DND-41 (cell line): ENCODE data around the gene C17orf50.
A peak's percentile ranks its signal among the peaks of the same experiment; 100 is the strongest.

Experiments used
- ATAC-seq: fragments of 200-7000 bp; cut with Tn5 transposase; 3 replicates; pipeline ENCODE4 v1.9.1; 2021; ENCODE audit warnings: low read depth; ENCODE audit not compliant: insufficient read depth
- DNase-seq: peaks from one replicate; pipeline ENCODE4 v3.0.0-alpha.2; 2020
- H2AFZ ChIP-seq: 2 replicates; pipeline ENCODE4 v1.6.0; 2012; ENCODE audit warnings: low read depth, low read length
- H3K27ac ChIP-seq: 2 replicates; pipeline ENCODE4 v1.5.1; 2012; ENCODE audit warnings: low read length, inconsistent platforms
- H3K27me3 ChIP-seq: fragments of 200-600 bp; sonication (generic); 2 replicates; pipeline ENCODE4 v1.6.0; 2012; ENCODE audit warnings: low read length, mild to moderate bottlenecking, inconsistent platforms; ENCODE audit not compliant: insufficient read depth, poor library complexity
- H3K36me3 ChIP-seq: 2 replicates; pipeline ENCODE4 v1.5.1; 2012; ENCODE audit warnings: low read length, inconsistent platforms; ENCODE audit not compliant: insufficient read depth
- H3K4me1 ChIP-seq: 2 replicates; pipeline ENCODE4 v1.5.1; 2012; ENCODE audit warnings: mild to moderate bottlenecking, low read length; ENCODE audit not compliant: insufficient read depth
- H3K4me2 ChIP-seq: 2 replicates; pipeline ENCODE4 v1.6.0; 2012; ENCODE audit warnings: mild to moderate bottlenecking, moderate library complexity, low read length, inconsistent platforms; ENCODE audit not compliant: insufficient read depth
- H3K4me3 ChIP-seq, 2 experiments: fragments of 200-600 bp in 1 of 2; shearing (Covaris generic) in 1 of 2; 2 replicates each; pipeline ENCODE4 v1.5.1; 2012 to 2016; ENCODE audit warnings: inconsistent platforms in 2 of 2, low read length in 2 of 2, mild to moderate bottlenecking in 2 of 2, low read depth in 1 of 2, moderate library complexity in 1 of 2
- H3K79me2 ChIP-seq: 2 replicates; pipeline ENCODE4 v1.6.0; 2012; ENCODE audit warnings: low read length, inconsistent platforms; ENCODE audit not compliant: insufficient read depth
- H3K9ac ChIP-seq: 2 replicates; pipeline ENCODE4 v1.6.0; 2012; ENCODE audit warnings: low read depth, mild to moderate bottlenecking, inconsistent platforms, low read length, moderate library complexity
- H3K9me3 ChIP-seq: 2 replicates; pipeline ENCODE4 v1.5.1; 2012; ENCODE audit warnings: low read length, moderate library complexity, mild to moderate bottlenecking, inconsistent platforms; ENCODE audit not compliant: insufficient read depth, severe bottlenecking
- H4K20me1 ChIP-seq: 2 replicates; pipeline ENCODE4 v1.6.0; 2012; ENCODE audit warnings: low read length; ENCODE audit not compliant: insufficient read depth
- EZH2 ChIP-seq: IDR thresholded peaks from 3 replicates; pipeline ENCODE4 v1.6.1; 2012; ENCODE audit warnings: borderline replicate concordance, low read depth, mild to moderate bottlenecking, moderate library complexity, low read length, inconsistent platforms; ENCODE audit not compliant: severe bottlenecking
- TF ChIP-seq, protein P1 (sequence below): IDR thresholded peaks from 2 replicates; pipeline ENCODE4 v1.5.1; 2012; ENCODE audit warnings: borderline replicate concordance, low read length, moderate library complexity, mild to moderate bottlenecking; ENCODE audit not compliant: poor library complexity, severe bottlenecking; ENCODE audit errors: extremely low read depth

Gene C17orf50

DNA sequence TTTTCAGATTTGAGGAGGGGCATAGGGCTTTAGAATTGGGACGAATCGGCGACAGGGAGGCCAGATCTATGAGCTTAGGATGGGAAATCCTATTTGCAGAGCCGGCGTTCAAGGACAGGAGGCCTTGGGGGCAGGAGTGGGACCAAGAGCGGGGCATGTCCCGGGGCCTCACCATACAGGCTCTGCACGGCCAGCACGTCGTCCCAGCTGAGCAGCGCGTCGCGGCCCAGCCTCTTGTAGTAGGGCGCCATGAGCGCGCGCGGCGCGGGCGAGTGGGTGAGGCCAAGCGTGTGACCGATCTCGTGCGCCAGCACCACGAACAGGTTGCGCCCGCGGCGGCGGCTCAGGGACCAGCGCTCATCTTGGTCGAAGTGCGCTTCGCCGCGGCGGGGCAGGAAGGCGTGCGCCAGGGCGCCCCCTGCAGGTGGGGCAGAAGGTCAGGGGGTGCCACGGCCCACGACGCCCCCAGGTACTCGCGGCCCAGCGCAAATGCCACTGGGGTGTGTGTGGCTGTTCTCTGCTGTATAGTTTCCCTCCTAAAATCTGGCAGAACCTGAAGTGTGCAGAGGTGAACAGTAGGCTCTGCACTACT, 9.3 kb downstream of the C17orf50 start:
- DNase-seq: no peak
- no peak overlapping the region for H3K9ac ChIP-seq
- H3K27me3 ChIP-seq: no peaks in the 10 kb centered on the region
- H3K27ac ChIP-seq: no peak overlapping the region
- no peaks in the 10 kb centered on the region for H3K9me3 ChIP-seq
- peaks cover 3% of the 10 kb centered on the region; the same call in 1 of the 2 replicates for H4K20me1 ChIP-seq
- no peak overlapping the region for H2AFZ ChIP-seq
- no peaks in the 10 kb centered on the region for H3K36me3 ChIP-seq
- TF ChIP-seq, protein P1, sequence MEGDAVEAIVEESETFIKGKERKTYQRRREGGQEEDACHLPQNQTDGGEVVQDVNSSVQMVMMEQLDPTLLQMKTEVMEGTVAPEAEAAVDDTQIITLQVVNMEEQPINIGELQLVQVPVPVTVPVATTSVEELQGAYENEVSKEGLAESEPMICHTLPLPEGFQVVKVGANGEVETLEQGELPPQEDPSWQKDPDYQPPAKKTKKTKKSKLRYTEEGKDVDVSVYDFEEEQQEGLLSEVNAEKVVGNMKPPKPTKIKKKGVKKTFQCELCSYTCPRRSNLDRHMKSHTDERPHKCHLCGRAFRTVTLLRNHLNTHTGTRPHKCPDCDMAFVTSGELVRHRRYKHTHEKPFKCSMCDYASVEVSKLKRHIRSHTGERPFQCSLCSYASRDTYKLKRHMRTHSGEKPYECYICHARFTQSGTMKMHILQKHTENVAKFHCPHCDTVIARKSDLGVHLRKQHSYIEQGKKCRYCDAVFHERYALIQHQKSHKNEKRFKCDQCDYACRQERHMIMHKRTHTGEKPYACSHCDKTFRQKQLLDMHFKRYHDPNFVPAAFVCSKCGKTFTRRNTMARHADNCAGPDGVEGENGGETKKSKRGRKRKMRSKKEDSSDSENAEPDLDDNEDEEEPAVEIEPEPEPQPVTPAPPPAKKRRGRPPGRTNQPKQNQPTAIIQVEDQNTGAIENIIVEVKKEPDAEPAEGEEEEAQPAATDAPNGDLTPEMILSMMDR: peak; percentile 49
- TF ChIP-seq EZH2: no peak
- no peak for ATAC-seq
- peaks cover 5% of the 10 kb centered on the region for H3K4me1 ChIP-seq
- H3K79me2 ChIP-seq: no peaks in the 10 kb centered on the region
- H3K4me3 ChIP-seq: no peak overlapping the region
- H3K4me2 ChIP-seq: no peak overlapping the region

DNA sequence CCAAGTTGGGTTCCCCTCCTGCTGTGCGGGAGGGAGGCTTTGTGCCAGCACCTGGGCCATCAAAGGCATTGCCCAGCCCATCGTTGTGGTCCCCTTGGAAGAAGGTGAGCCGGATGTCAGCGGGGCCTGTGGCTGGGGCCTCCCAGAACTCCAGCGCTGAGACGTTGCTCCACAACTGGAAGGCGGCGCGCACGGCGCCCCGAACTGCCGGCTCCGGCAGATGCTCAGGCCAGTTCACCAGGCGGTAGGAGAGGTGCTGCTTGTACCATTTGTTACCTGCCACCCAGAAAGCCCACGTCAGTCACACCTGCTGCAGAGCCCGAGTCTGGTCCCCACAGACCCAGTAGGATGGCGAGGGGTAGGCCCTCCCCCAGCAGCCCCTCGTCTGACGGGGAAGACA, 12.4 kb downstream of the C17orf50 start:
- Histone ChIP-seq H3K79me2 (no peaks in the 10 kb centered on the region), H3K9me3 (no peaks in the 10 kb centered on the region), H3K4me1 (no peaks in the 10 kb centered on the region), H3K9ac (no peak overlapping the region), H3K4me3 (no peak overlapping the region), H3K27ac (no peak overlapping the region), H3K4me2 (no peak overlapping the region), H3K36me3 (no peaks in the 10 kb centered on the region), H4K20me1 (0 out of 2 replicates have a peak, but pooled peaks cover 3% of the 10 kb centered on the region), H3K27me3 (peaks cover 7% of the 10 kb centered on the region), H2AFZ (no peak overlapping the region)
- ATAC-seq: no peak
- no peak for DNase-seq
- TF ChIP-seq EZH2: no peak
- TF ChIP-seq, protein P1: no peak

DNA sequence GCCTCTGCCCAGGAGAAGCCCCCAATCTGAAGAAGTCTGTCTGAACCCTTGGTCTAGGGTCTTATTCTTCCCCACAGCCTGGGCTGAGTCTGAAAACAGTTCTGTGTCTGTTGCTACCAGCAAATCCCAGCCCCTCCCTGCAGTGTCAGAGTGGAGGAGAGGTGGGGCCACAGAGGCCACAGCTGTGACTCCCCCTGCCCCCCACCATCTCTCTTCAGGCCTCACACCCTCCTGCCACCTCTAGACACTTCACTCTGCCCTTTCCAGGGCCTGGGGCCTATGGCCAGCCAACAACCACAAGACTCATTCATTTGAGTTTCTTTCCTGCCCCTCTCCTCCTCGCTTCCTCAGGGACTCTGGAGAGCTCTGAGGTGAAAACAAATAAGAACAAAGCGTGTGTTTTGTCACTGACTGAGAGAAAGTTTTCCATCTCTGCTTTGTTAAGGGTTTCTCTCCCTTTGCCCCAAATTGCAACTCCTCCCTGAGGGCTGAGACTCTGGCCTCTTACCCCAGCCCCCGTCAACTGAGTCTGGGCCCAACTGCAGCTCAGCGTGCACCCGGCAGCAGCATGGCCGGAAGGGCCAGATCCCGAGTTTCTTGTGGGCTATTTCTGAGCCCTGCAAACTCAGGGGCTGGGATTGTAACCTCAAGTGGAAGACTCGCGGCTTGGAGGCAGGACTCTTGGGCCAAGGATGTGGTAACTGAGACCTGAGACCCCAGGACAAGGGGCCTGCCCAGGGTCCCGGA, 13.2 kb downstream of the C17orf50 start:
- no peak overlapping the region for H2AFZ ChIP-seq
- no peaks in the 10 kb centered on the region for H3K4me1 ChIP-seq
- TF ChIP-seq, protein P1: no peak
- TF ChIP-seq EZH2: no peak
- no peaks in the 10 kb centered on the region for H3K9me3 ChIP-seq
- H3K36me3 ChIP-seq: no peaks in the 10 kb centered on the region
- no peak overlapping the region for H3K27ac ChIP-seq
- H3K4me2 ChIP-seq: no peak overlapping the region
- ATAC-seq (no peak), DNase-seq (no peak)
- H3K27me3 ChIP-seq: peaks cover 8% of the 10 kb centered on the region
- H3K4me3 ChIP-seq: no peak overlapping the region
- no peaks in the 10 kb centered on the region for H3K79me2 ChIP-seq
- H3K9ac ChIP-seq: no peak overlapping the region
- 0 out of 2 replicates have a peak, but pooled peaks cover 5% of the 10 kb centered on the region for H4K20me1 ChIP-seq
